Large intestine (tissue), 3 donors: Measurements from ENCODE around the gene SETD3. TPM values are rescaled to one million over a fixed set of nuclear protein-coding genes. Genes with fewer than 3 reads are reported as not detected.

Source experiments
- DNase-seq, 2 donors: peaks; one replicate each; pipeline versions ENCODE4 v3.0.0 to v3.0.0-alpha.2; 2013
- H3K27ac ChIP-seq: one replicate; pipeline ENCODE4 v1.5.1; 2013; ENCODE audit warnings: low read length
- H3K27me3 ChIP-seq: 2 replicates; pipeline ENCODE4 v1.6.1; 2013; ENCODE audit warnings: low read length; ENCODE audit not compliant: control insufficient read depth, insufficient read depth
- H3K36me3 ChIP-seq: 2 replicates; pipeline ENCODE4 v1.6.1; 2013; ENCODE audit warnings: low read length; ENCODE audit not compliant: control insufficient read depth, insufficient read depth
- H3K4me1 ChIP-seq: one replicate; pipeline ENCODE4 v1.6.1; 2013; ENCODE audit warnings: low read length; ENCODE audit not compliant: control insufficient read depth, insufficient read depth
- H3K4me3 ChIP-seq: one replicate; pipeline ENCODE4 v1.5.1; 2013; ENCODE audit warnings: low read length
- H3K9me3 ChIP-seq: one replicate; pipeline ENCODE4 v1.6.1; 2013; ENCODE audit warnings: mild to moderate bottlenecking, low read depth, low read length, moderate library complexity; ENCODE audit not compliant: control insufficient read depth
- WGBS: methylation state at CpG from one replicate; pipeline ENCODE4 v1.1.5; 2013; ENCODE audit warnings: low lambda C conversion rate; ENCODE audit not compliant: insufficient coverage; 5-methylcytosine and 5-hydroxymethylcytosine counted together
- polyA plus RNA-seq: library from polyadenylated mRNA; unstranded; fragments of 120-200 nt; gene quantifications from one replicate; pipeline ENCODE4 v1.2.1, GENCODE V29; 2013

SETD3 gene
- polyA plus RNA-seq, 1 donor: 56.9 TPM

DNA sequence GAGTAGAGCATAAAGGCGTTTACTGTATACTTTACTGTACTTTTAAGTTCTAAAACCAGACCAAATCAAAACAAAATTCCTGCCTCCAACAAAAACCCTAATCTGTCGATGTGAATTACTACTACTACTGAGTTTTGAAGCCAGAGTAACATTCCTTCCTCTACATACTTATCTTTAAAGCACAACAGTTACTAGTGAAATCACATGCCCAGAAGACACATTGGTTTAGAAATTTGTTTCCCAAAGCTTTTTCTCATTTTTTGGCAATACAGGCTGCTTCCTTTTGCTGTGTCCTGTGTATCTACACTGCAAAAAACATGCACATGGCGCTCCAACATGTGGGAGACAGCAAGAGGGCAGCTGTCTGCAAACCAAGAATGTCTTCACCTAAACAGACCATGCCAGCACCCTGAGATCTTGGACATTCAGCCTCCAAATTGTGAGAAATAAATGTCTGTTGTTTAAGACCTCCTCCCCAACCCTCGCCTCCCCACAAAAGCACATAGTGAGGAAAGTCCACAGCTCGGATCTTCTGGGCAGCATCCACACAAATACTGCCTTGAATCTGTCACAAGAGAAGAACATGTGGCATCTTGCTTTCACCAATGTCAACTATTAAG, 21.1 kb downstream of the SETD3 start:
- 90% methylated on average over 2 of the region's 5 CpGs for WGBS
- peaks cover 3% of the 10 kb centered on the region for H3K4me1 ChIP-seq
- H3K36me3 ChIP-seq: peaks cover 76% of the 10 kb centered on the region
- H3K27me3 ChIP-seq: no peaks in the 10 kb centered on the region
- DNase-seq: no peak
- no peak overlapping the region for H3K27ac ChIP-seq
- H3K9me3 ChIP-seq: no peaks in the 10 kb centered on the region
- H3K4me3 ChIP-seq: no peak overlapping the region

GRCh38 chr14:99454246-99454645, 26.4 kb downstream of the SETD3 start:
- DNase-seq: no peak
- no CpG with 5 or more reads among the region's 3 CpGs for WGBS
- Histone ChIP-seq H3K4me3 (no peak overlapping the region), H3K4me1 (no peaks in the 10 kb centered on the region), H3K27ac (no peak overlapping the region), H3K9me3 (no peaks in the 10 kb centered on the region), H3K36me3 (peaks cover 67% of the 10 kb centered on the region), H3K27me3 (no peaks in the 10 kb centered on the region)

- H3K27ac ChIP-seq: no peak overlapping the region
- no peak overlapping the region for H3K4me3 ChIP-seq
- 88% methylated on average over 3 of the region's 4 CpGs for WGBS
- H3K4me1 ChIP-seq: no peaks in the 10 kb centered on the region
- H3K36me3 ChIP-seq: peaks cover 68% of the 10 kb centered on the region
- no peak for DNase-seq
- H3K27me3 ChIP-seq: no peaks in the 10 kb centered on the region
- H3K9me3 ChIP-seq: no peaks in the 10 kb centered on the region
These were observed 27.7 kb downstream of the SETD3 start for GRCh38 chr14:99452968-99453367.

DNA sequence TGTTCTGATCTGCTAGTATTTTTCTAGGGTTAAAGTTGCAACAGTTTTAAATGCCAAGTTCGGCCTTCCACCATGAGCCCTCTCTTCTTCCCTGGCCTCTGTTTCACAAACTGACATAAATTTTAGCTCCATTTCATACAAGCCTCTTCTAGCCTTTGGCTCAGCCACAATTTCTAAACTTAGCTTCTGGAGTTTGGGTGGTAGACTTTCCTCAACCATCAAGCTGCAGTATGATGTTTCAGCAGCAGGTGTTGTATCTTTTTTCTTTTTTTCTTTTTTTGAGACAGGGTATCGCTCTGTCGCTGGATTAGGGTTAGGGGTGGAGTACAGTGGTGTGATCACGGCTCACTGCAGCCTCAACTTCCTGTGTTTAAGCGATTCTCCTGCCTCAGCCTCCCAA, 29.4 kb downstream of the SETD3 start:
- H3K27me3 ChIP-seq: no peaks in the 10 kb centered on the region
- no peak overlapping the region for H3K4me3 ChIP-seq
- H3K36me3 ChIP-seq: peaks cover 66% of the 10 kb centered on the region
- H3K4me1 ChIP-seq: no peaks in the 10 kb centered on the region
- no peak for DNase-seq
- H3K9me3 ChIP-seq: no peaks in the 10 kb centered on the region
- WGBS: no CpG with 5 or more reads among the region's 5 CpGs
- H3K27ac ChIP-seq: no peak overlapping the region

GRCh38 chr14:99450266-99450665, 30.4 kb downstream of the SETD3 start:
- H3K36me3 ChIP-seq: peaks cover 66% of the 10 kb centered on the region
- H3K9me3 ChIP-seq: no peaks in the 10 kb centered on the region
- H3K27ac ChIP-seq: no peak overlapping the region
- H3K4me3 ChIP-seq: no peak overlapping the region
- H3K27me3 ChIP-seq: no peaks in the 10 kb centered on the region
- no peaks in the 10 kb centered on the region for H3K4me1 ChIP-seq
- WGBS: no CpG with 5 or more reads among the region's 3 CpGs
- no peak for DNase-seq

DNA sequence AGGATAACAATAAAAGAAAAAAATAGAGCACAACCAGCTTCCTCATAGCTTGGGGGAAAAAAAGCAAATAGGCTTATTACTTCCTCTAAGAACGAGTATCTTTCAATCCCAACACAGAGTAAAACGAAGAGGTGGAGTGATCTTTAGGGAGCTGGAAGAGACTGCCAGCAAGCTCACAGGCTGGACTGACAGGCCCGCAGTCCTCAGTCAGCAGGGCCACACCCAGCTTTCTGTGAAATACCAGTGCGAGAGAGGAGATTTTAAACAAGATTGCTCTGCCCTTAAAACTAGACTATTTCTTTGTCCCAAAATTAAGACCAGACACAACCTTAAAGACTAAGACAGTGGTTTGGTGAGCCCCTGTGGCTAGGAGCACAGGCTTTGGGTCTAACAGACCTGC, 32.9 kb downstream of the SETD3 start:
- Histone ChIP-seq H3K4me3 (no peak overlapping the region), H3K27ac (no peak overlapping the region), H3K36me3 (peaks cover 70% of the 10 kb centered on the region), H3K27me3 (no peaks in the 10 kb centered on the region), H3K4me1 (no peaks in the 10 kb centered on the region), H3K9me3 (no peaks in the 10 kb centered on the region)
- DNase-seq: no peak
- 100% methylated on average over 1 of the region's 4 CpGs for WGBS

GRCh38 chr14:99445931-99446330, 34.7 kb downstream of the SETD3 start:
- no peaks in the 10 kb centered on the region for H3K4me1 ChIP-seq
- WGBS: 100% methylated on average over 1 of the region's 7 CpGs
- no peak overlapping the region for H3K27ac ChIP-seq
- H3K4me3 ChIP-seq: no peak overlapping the region
- H3K27me3 ChIP-seq: no peaks in the 10 kb centered on the region
- peaks cover 71% of the 10 kb centered on the region for H3K36me3 ChIP-seq
- no peak for DNase-seq
- H3K9me3 ChIP-seq: no peaks in the 10 kb centered on the region

DNA sequence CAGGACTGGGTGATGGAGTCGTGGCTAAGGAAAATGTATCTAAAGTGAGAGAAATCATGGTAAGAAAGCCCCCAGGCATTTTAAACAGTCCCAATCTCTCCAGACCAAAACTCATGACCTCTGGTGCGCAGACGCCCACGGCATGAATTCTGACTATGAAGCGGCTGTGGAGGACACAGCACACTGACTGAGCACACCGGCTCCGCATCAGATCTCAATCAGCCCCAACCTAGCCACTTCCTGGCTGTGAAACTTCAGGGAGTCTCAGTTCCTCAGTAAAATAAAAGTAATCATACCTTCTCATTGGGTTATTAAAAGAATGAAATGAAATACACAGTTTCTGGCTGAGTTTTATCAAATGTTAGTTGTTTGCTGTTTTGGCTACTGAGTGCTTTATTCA, 38.7 kb downstream of the SETD3 start:
- Histone ChIP-seq H3K9me3 (no peaks in the 10 kb centered on the region), H3K27me3 (no peaks in the 10 kb centered on the region), H3K4me1 (no peaks in the 10 kb centered on the region), H3K4me3 (no peak overlapping the region), H3K27ac (no peak overlapping the region), H3K36me3 (peaks cover 64% of the 10 kb centered on the region)
- no CpG with 5 or more reads among the region's 7 CpGs for WGBS
- no peak for DNase-seq

- no peak overlapping the region for H3K4me3 ChIP-seq
- WGBS: 60% methylated on average over 1 of the region's 11 CpGs
- peaks cover 59% of the 10 kb centered on the region for H3K36me3 ChIP-seq
- no peaks in the 10 kb centered on the region for H3K4me1 ChIP-seq
- H3K27ac ChIP-seq: no peak overlapping the region
- H3K9me3 ChIP-seq: no peaks in the 10 kb centered on the region
- DNase-seq: no peak
- no peaks in the 10 kb centered on the region for H3K27me3 ChIP-seq
These were observed 39.3 kb downstream of the SETD3 start for GRCh38 chr14:99441157-99441870.

GRCh38 chr14:99440278-99440677, 40.4 kb downstream of the SETD3 start:
- Histone ChIP-seq H3K4me3 (no peak overlapping the region), H3K9me3 (no peaks in the 10 kb centered on the region), H3K4me1 (no peaks in the 10 kb centered on the region), H3K36me3 (peaks cover 55% of the 10 kb centered on the region), H3K27me3 (no peaks in the 10 kb centered on the region), H3K27ac (no peak overlapping the region)
- DNase-seq: no peak
- WGBS: 100% methylated on average over 2 of the region's 14 CpGs

DNA sequence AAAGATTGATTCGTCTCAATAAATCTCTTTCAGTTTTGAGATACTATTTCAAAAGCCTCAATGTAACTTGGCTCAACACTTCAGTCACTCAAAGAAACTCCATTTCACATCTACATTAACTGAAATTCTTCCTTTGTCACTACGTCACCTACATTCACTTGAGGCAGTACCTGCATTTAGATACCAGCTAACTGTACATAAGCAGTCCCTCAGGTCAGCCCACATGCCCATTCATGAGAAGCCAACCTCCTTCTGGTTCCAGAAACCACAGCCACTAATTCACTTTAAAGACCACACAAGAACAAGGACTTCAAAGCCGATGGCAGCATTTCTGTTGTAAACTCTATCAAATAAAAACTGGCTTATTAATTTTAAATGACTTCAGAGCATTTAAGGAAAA, 43.0 kb downstream of the SETD3 start:
- 20% methylated on average over 1 of the region's 3 CpGs for WGBS
- Histone ChIP-seq H3K36me3 (peaks cover 48% of the 10 kb centered on the region), H3K4me3 (no peak overlapping the region), H3K4me1 (no peaks in the 10 kb centered on the region), H3K9me3 (no peaks in the 10 kb centered on the region), H3K27me3 (no peaks in the 10 kb centered on the region), H3K27ac (no peak overlapping the region)
- no peak for DNase-seq
